GM19452 (cell line): ENCODE data around the gene PER3.
"Not testable (repeated sequence)": the region's sequence is repeated elsewhere in the genome, so short reads cannot be mapped to it uniquely, and the experiment has no call there.

Experiments
- ATAC-seq: cut with Tn5 transposase; IDR thresholded peaks from one replicate; pipeline ENCODE4 v1.9.1; 2021; ENCODE audit not compliant: unreplicated experiment

Gene PER3

DNA sequence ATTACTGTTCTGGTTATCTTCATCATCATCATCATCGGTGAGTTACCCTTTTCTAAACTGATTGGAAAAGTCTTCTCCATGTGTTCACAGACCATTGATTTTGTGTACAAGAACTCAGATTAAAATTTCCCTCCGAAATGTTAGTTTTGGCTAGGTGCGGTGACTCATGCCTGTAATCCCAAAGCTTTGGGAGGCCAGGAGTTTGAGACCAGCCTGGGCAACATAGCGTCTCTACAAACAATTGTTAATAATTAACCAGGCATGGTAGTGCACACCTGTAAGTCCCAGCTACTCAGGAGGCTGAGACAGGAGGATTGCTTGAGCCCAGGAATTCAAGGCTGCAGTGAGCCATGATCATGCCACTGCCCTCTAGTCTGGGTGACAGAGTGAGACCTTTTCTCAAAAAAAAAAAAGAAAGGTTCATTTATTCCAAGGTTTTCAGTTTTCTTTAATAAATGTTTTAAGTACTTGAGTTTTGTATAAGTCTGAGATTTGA, 5.9 kb upstream of the PER3 start:
- ATAC-seq: no peak

DNA sequence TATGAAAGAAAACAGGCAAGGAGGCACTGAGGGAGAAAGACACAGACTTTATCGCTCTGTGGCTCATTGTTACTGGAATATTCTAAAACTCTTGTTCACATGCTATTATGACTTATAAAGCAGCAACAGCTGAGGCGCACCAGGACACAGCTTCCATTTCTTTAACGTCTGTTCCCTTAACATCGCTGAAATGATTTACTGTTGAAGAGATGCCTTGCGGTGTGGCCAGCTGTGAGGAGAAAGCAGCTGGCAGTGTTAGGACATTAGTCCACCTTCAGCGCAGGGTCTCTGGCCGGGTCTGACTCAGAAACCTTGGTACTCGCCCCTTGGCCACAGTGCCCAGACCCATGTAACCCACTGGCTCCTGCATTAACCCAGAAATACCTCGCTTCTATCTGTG, 3.1 kb upstream of the PER3 start:
- ATAC-seq: no peak

DNA sequence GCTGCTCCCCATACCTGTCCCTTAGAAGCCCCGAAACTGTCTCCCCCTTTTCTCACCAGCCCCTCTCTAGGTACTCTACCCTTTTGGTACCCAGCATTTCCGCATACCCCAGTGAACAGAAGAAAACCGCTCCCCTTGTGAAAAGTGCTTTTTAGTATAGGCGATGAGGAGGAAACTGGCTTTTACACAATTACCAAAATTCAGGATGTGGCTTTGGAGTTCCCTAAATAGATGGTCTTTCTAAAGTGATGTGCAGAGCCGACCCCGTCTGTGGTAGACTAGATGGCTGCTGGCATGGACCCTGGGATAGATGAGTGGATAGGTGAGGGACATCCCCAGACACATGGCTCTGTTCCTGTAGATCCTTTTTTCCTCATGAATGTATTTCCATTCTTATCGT, 2.6 kb upstream of the PER3 start:
- no peak for ATAC-seq

DNA sequence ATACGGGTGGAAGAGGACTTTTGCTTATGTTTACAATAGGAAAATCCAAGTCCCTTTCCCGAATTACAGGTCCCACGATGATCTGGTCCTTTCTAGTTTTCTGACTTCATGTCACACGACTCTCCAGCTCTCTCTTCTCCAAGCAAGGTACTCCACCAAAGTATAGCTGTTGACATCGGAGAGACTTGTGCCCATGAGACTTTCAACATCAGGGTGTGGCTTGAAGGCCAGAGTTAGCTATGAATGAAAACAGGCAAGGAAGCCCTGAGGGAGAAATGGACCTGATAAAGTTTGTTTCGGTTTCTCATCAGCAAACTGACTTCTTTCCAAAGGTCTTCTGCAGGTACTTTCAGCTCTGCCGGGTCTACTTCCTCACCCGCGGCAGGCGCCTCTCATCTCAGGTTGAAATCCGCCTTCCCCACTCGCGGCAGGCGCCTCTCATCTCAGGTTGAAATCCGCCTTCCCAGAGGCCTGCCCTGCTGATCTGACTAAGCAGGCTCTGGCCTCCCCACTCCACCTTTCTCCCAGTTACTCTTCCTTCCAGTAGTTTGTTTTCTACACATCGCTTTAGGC, 2.1 kb upstream of the PER3 start:
- ATAC-seq: no peak

DNA sequence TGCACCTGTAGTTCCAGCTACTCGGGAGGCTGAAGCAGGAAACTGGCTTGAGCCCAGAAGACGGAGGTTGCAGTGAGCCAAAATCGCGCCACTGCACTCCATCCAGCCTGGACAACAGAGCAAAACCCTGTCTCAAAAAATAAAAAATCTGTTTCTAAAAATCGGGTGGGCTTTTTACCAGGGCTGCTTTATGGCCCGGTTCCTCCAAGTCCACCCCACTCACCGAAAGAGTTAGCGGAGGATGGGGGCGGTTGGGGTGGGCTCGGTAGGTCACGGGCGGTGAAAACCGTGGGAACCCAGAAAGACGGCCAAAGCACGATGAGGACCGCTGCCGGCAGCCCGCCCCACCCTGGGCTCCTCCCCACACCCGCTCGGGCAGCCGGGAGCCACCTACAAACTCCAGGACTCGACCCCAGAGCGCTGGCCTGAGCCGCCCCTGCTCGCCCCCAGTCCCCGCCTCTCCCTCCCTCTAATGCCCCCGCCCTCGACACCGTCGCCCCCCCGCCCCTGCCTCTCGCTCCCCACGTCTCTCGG, 846 bp upstream of the PER3 start:
- no peak for ATAC-seq

DNA sequence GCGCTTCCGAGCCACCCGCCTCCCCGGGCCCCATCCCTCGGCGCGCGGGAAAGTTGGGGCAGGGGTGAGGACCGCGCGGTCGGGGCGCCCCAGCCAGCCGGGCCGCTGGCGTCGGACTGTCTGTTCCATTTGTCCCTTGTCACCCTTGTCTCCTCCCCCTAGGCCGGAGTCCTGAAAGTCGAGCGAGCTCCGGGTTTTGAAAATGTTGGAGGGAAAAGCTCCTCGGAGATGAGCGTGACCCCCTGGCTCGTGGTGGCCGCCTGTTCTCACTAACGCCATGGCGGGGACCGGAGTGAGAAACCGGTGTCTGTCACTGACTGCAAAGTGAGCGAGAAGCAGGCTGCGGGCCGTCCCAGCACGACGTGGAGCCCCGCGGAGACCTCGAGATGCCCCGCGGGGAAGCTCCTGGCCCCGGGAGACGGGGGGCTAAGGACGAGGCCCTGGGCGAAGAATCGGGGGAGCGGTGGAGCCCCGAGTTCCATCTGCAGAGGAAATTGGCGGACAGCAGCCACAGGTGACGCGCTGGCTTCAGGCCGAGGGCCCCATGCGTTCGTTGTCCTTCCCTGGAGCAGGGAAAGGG, 491 bp downstream of the PER3 start:
- no peak for ATAC-seq

DNA sequence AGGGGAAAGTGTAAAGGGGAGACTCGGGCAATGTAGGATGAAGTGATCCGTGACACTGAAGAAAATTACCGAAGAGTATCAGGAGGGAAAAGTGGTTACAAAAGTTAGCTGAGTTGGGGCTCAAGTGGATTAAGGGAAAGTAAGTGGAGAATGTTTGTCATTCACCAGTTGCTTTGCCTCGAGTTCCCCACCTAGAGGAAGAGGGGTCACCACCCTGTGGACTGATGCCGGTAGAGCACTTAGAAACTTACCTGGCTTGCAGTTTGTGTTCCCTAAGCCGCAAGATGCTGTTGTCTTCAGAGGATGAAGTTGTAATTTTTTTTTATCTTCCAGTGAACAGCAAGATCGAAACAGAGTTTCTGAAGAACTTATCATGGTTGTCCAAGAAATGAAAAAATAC, 1.0 kb downstream of the PER3 start:
- no peak for ATAC-seq

DNA sequence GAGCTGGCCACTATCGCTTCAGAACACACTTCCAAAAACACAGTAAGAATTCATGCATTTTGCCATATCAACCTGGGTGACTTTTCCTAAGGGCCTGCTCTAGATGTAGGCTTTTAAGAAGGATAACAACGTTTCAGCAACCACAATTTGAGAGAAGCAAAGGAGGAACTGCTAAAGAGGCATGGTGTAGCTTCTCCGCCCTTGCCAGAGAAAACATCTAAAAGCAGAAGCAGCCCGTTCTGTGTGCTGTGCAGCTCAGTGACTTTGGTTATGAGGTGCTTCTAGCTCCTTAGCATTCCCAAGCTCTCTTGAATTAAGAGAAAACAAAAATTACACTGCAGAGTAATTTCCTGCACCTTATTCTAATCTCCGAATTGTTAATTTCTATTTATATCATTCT, 2.7 kb downstream of the PER3 start:
- ATAC-seq: no peak

DNA sequence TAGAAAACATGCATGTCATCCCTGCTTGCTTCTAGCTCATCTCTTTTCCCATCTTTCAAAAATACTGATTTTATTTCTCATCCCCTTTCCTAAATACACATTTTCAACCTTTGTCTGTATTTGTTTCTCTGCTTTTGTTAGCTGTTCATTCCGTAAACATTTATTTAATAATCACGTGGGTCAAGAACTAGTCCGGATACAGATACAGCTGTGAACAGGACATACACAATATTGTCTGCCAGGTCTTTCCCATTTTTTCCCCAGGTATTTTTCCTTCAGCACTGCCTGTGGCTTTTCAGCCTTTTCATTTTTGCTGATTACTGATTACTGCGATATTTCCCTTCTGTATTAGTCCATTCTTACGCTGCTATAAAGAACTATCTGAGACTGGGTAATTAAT, 5.7 kb downstream of the PER3 start:
- no peak for ATAC-seq

DNA sequence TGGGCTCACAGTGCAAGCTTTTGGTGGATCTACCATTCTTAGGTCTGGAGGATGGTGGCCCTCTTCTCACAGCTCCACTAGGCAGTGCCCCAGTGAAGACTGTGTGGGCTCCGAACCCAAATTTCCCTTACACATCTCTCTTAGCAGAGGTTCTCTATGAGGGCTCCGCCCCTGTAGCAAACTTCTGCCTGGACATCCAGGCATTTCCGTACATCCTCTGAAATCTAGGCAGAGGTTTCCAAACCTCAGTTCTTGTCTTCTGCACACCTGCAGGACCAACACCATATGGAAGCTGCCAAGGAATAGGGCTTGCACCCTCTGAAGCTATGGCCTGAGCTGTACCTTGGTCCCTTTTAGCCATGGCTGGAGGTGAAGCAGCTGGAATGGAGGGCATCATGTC, 6.9 kb downstream of the PER3 start:
- not testable (repeated sequence) for ATAC-seq

DNA sequence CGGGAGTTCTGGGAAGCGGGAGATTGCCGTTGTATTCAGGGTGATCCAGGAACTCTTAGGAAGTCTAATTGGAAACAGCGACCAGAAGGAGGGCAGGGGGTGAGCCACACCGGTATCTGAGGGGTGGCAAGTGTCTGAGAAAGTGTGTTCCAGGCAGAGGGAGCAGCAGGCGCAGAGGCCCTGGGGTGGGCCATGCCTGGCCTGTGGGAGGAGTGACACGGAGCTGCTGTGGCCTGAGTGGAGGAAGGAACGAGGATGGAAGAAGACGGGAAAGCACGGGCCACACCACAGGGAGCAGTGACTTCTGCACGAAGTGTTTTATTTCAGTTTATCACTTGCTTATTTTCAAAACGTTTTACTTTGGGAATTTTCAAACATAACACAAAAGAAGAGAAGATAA, 11.3 kb downstream of the PER3 start:
- no peak for ATAC-seq

DNA sequence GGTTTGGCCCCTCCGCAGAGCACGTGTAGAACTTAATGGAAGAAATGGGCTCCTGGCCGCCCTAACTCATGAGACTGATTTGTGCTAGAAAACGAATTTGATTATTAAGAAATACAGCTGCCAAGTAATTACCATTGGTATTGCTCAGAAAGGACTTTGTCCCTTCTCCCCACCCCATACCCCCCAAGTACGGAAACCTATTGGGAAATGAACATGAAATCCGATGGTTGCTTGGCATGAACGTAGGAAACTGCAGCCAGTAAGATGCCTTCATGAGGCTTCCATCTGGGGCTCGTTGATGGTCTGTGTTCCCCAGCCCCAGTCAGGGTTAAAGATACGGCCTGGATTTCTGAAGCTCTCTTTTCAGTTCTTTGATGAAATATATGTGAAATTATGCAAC, 21.4 kb downstream of the PER3 start:
- ATAC-seq: no peak

DNA sequence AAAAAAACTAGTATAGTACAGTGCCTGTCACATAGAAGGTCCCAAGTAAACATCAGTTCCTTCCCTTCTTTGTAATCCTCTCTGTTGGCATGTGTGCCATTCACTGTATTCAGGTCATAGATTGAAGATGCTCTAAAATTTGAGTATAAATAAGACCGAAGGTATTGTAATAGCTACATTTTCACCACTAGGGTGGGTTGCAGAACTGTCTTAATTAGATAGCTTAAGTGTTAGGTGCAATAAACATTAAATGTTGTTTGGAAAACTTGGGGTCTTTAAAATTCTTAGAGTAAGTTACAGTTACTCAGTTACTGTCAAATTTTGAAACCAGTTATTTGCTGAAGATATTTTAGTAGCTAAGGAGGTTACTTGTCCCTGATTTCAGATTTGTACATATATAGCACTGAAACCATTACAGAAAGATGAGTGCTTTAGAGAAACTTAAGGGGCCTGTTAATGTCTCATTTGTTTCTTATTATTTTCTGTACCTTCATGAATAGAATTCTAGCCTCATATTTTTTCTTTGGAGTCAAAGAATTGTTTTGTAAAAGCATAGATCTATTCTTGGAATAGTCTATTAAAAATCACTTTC, 24.3 kb downstream of the PER3 start:
- no peak for ATAC-seq

DNA sequence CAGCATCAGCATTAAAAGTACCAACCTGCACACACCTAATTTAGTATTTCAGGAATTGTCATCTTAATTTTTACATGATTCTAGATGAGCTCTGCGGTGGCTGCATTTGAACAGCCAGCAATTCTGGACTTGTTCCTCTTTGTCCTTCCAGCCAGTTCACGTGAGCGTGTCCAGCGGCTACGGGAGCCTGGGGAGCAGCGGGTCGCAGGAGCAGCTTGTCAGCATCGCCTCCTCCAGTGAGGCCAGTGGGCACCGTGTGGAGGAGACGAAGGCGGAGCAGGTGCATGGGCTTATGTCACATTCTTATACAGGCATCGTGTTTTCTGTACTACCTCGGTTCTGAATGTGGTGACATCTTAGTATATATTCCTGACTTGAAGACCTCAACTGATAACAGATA, 25.7 kb downstream of the PER3 start:
- no peak for ATAC-seq

DNA sequence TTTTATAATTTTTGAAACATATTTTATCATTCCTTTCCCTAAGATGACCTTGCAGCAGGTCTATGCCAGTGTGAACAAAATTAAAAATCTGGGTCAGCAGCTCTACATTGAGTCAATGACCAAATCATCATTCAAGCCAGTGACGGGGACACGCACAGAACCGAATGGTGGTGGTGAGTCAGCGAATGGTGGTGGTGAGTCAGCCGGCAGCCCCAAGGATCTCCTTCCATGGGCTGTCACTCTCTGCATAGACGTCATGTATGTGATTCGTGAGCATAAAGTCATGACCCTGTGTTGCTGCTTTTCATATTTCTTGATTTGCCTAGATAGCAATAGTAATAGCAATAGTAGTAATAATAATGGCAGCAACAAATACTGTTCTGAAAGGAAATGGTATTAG, 26.3 kb downstream of the PER3 start:
- no peak for ATAC-seq

DNA sequence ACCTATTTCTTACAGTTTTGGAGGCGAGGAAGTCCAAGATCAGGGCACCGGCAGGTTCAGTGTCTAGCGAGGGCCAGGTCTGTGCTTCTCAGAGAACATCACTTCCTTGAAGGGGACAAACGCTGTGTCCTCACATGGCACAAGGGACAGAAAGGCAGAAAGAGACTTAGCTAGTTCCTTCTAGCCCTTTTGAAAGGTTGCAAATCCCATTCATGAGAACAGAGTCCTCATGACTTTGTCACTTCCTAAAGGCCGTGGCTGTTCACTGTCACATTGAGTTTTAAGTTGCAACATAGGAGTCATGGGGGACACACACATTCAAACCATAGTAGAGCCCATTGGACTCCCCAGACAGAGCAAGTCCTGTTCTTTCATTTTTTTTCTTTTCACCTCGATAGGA, 27.4 kb downstream of the PER3 start:
- no peak for ATAC-seq

DNA sequence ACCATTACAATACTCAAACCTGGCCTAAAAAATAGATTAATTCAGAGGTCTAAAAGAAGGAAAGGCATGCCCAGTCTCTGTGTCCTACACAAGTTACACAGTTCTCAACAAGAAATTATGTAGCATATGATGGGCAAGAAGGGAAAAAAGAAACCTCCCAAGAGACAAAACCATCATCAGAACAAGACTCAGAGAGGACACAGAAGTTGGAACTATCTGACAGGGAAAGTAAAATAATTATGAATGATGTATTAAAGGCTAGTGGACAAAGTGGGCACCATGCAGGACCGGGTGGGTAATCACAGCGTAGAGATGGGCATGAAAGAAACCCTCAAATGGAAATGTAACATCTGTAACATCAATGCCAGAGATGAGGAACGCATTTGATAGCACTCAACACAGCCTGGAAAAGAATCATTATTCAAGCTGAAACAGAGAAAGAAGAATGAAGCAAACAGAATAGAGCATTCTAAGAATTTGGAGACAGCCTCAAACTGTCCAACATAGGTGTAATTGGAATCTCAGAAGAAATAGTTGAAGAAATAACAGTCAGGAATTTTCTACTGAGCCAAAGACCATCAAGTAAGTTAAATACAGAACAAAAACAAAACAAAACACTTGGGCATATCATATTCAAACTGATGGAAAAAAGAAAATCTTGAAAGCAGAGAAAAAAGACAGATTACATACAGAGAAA, 29.7 kb downstream of the PER3 start:
- no peak for ATAC-seq

DNA sequence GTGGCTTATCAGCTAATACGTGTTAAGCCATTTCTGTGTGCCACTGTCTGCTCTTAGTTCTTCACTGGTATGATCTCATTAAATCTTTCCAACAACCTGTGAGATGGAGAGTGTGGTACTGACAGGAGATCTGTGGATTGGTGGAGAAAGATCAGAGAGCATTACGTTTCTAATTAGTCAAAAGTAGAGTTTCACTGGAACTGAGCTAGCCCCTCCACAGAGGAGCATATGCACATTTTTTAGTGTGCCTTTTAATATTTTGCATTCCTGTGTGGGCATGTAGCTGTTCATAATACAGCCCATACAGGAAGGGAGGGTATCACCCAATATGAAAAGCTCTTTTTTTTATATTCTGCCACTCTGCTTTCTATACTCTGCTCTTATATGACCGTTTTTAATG, 37.2 kb downstream of the PER3 start:
- ATAC-seq: no peak

DNA sequence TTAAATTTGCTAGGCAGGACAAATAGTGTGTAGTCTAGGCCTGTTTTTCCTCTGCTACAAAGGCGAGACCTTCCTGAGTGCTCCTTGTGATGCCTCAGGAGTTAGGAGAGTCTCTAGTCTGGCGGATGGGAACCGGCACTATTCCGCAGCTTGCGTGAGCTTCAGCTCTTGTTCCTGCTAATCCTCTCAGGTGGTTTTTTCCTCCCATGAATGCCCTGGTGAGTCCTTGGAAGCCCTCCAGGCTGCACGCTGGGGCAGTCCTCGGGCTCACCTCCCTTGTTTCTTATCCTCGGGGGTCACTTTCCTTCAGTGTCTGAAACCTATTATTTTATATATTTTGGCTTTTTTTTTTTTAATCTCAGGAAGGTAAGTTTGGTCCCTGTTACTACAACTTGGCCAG, 40.6 kb downstream of the PER3 start:
- no peak for ATAC-seq

DNA sequence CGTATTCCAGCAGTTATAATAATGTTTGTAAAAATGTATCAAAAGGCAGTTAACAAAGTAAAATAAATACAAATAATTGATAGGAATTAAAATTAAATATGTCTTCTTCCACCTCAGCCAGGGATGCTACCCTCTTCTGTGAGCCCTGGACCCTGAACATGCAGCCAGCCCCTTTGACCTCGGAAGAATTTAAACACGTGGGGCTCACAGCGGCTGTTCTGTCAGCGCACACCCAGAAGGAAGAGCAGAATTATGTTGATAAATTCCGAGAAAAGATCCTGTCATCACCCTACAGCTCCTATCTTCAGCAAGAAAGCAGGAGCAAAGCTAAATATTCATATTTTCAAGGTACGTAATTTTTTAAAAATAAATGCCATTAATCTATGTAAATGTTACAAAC, 42.3 kb downstream of the PER3 start:
- no peak for ATAC-seq

DNA sequence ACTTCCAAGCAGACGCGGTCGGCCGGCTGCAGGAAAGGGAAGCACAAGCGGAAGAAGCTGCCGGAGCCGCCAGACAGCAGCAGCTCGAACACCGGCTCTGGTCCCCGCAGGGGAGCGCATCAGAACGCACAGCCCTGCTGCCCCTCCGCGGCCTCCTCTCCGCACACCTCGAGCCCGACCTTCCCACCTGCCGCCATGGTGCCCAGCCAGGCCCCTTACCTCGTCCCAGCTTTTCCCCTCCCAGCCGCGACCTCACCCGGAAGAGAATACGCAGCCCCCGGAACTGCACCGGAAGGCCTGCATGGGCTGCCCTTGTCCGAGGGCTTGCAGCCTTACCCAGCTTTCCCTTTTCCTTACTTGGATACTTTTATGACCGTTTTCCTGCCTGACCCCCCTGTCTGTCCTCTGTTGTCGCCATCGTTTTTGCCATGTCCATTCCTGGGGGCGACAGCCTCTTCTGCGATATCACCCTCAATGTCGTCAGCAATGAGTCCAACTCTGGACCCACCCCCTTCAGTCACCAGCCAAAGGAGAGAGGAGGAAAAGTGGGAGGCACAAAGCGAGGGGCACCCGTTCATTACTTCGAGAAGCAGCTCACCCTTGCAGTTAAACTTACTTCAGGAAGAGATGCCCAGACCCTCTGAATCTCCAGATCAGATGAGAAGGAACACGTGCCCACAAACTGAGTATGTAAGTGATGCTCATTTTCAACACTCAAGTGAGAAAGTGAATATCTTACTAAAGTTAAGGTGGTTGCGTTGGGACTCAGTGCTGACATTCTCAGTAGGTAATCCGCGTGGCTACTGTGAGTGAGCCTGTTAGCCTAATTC, 43.2 kb downstream of the PER3 start:
- no peak for ATAC-seq
